Transverse colon (tissue), 4 donors: Measurements from ENCODE around the gene SLC35F1. TPM values are rescaled to one million over a fixed set of nuclear protein-coding genes. Genes with fewer than 3 reads are reported as not detected.
A peak's percentile ranks its signal among the peaks of the same experiment; 100 is the strongest.

Source experiments
- DNase-seq: peaks from one replicate; pipeline ENCODE4 v3.0.0-alpha.2; 2019
- H3K27ac ChIP-seq, 4 donors: fragments of 200-600 bp; sonication (generic); 2 replicates each; pipeline ENCODE4 v1.5.1; 2016 to 2018; ENCODE audit warnings: inconsistent platforms in 4 of 4
- H3K27me3 ChIP-seq: fragments of 200-600 bp; sonication (generic); 2 replicates; pipeline ENCODE4 v1.5.1; 2017; ENCODE audit warnings: inconsistent platforms
- H3K36me3 ChIP-seq, 4 donors: fragments of 200-600 bp; sonication (generic); 2 replicates each; pipeline ENCODE4 v1.5.1; 2017 to 2019; ENCODE audit warnings: inconsistent platforms in 4 of 4
- H3K4me1 ChIP-seq, 4 donors: fragments of 200-600 bp; sonication (generic); 2 replicates each; pipeline ENCODE4 v1.5.1; 2017 to 2020; ENCODE audit warnings: inconsistent platforms in 4 of 4
- H3K4me3 ChIP-seq, 4 donors: fragments of 200-600 bp; sonication (generic); 1 replicate in 1 of 4; 2 replicates in 3 of 4; pipeline versions ENCODE4 v1.5.1 to v1.6.1; 2017 to 2019; ENCODE audit warnings: inconsistent platforms in 4 of 4
- H3K9me3 ChIP-seq, 2 donors: fragments of 200-600 bp; sonication (generic); 2 replicates each; pipeline ENCODE4 v1.5.1; 2017 to 2019; ENCODE audit warnings: inconsistent platforms in 2 of 2
- EP300 ChIP-seq: sonication (generic); formaldehyde crosslinking; IDR thresholded peaks from one replicate; pipeline ENCODE4 v1.6.1; 2017; ENCODE audit warnings: antibody characterized with exemption, low read depth
- POLR2A ChIP-seq: fragments of 450-650 bp; IDR thresholded peaks from one replicate; pipeline ENCODE4 v1.6.1; 2016; ENCODE audit warnings: antibody characterized with exemption, mild to moderate bottlenecking, moderate library complexity
- POLR2AphosphoS5 ChIP-seq, 3 donors: sonication (generic); formaldehyde crosslinking; IDR thresholded peaks; one replicate each; pipeline ENCODE4 v1.6.1; 2016; ENCODE audit warnings: antibody characterized with exemption in 3 of 3
- WGBS, 2 donors: methylation state at CpG; one replicate each; pipeline ENCODE4 v1.1.5; 2018; ENCODE audit warnings: low coverage in 1 of 2; 5-methylcytosine and 5-hydroxymethylcytosine counted together
- in situ Hi-C, 4 donors: fragments of 200-750 bp; cut with MboI; loops; one replicate each; pipeline versions ENCODE4 v1.15.0 to v1.15.1; 2017; ENCODE audit warnings: low sequenced_read_pairs in 3 of 4, low pct_ligation_motif_present in 1 of 4, low pct_unique_long_range_greater_than_20kb in 1 of 4
- intact Hi-C: fragments of 100-400 bp; cut with DNase I; formaldehyde crosslinking; loops from one replicate; pipeline ENCODE4 v1.15.1; 2023; ENCODE audit warnings: low total_unique reads
- total RNA-seq, 4 donors: library from RNA; depleted of rRNA; stranded (reverse); fragments of >200 nt; gene quantifications; one replicate each; pipeline ENCODE4 v1.1.0, GENCODE V29; 2016
- TF ChIP-seq, protein P1 (sequence below), 5 experiments: fragments of 200-600 bp in 3 of 5; fragments of 450-650 bp in 2 of 5; sonication (generic) in 3 of 5; IDR thresholded peaks; 1 replicate in 2 of 5; 2 replicates in 3 of 5; pipeline ENCODE4 v1.5.1; 2016 to 2017; ENCODE audit warnings: antibody characterized with exemption in 5 of 5, inconsistent platforms in 3 of 5, mild to moderate bottlenecking in 2 of 5, moderate library complexity in 1 of 5

Gene SLC35F1
- total RNA-seq, 4 donors from 2014 or later = 0.37 to 1.1 (median 0.71) TPM

DNA sequence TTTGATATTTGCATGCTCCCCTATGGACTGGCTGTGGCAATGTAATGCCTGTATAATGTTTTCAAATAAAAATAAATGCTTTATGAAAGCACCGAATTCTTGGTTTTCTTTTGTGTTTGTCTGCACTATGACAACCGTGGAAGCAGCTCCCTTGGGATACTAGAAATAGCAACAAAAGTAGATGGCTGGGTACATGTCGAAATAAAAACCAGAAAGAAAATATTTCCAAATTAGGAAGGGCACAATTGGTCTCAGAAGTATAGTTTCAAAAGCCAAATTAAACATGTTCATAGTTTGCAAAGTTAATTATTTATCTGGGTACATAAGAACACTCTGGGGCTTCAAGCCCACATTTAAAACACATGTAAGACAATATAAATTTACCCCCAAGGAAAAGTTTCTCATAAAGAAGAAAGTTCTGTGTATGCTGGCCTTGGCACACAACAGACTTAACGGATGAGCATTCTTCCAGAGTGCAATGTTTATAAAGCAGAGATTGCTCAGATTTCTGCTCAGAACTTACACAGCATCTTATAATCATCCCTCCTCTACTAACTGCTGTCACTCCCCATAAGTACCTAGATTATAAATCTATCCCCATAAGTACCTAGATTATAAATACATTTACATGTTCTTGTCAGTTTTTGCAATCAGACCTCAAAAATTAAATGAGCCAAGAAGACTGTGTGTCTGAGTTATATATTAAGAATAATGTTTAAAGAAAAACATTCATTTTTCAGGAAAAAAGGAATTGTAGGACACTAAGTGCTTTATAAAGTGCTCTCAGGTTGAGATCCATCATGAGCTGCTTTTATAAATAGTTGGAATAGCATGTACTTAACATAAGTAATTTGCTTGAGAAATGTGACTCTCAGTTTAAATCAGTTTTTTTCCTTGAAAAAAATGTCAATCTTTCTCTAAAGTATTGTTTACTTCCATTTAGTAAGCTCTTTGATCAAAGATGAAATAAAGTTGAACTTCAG, 410.8 kb downstream of the SLC35F1 start:
- in situ Hi-C loops = no loop called here
- peak overlapping the region; percentile 22 to 65 (median 46) for H3K27ac ChIP-seq
- H3K9me3 ChIP-seq = no peaks in the 10 kb centered on the region
- TF ChIP-seq POLR2AphosphoS5 (IDR thresholded peaks at IDR 0.05) (no peak), POLR2A (no peak), EP300 (no peak)
- TF ChIP-seq, protein P1, sequence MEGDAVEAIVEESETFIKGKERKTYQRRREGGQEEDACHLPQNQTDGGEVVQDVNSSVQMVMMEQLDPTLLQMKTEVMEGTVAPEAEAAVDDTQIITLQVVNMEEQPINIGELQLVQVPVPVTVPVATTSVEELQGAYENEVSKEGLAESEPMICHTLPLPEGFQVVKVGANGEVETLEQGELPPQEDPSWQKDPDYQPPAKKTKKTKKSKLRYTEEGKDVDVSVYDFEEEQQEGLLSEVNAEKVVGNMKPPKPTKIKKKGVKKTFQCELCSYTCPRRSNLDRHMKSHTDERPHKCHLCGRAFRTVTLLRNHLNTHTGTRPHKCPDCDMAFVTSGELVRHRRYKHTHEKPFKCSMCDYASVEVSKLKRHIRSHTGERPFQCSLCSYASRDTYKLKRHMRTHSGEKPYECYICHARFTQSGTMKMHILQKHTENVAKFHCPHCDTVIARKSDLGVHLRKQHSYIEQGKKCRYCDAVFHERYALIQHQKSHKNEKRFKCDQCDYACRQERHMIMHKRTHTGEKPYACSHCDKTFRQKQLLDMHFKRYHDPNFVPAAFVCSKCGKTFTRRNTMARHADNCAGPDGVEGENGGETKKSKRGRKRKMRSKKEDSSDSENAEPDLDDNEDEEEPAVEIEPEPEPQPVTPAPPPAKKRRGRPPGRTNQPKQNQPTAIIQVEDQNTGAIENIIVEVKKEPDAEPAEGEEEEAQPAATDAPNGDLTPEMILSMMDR (IDR thresholded peaks at IDR 0.05) = no peak
- H3K36me3 ChIP-seq = no peaks in the 10 kb centered on the region
- no peaks in the 10 kb centered on the region for H3K27me3 ChIP-seq
- intact Hi-C loops = no loop called here
- 30 to 33% methylated on average over 4 of the region's 4 CpGs for WGBS, 2 donors
- DNase-seq = no peak
- peaks cover 0 to 14% (median 0%) of the 10 kb centered on the region in 4 donors for H3K4me1 ChIP-seq
- H3K4me3 ChIP-seq = no peak overlapping the region

DNA sequence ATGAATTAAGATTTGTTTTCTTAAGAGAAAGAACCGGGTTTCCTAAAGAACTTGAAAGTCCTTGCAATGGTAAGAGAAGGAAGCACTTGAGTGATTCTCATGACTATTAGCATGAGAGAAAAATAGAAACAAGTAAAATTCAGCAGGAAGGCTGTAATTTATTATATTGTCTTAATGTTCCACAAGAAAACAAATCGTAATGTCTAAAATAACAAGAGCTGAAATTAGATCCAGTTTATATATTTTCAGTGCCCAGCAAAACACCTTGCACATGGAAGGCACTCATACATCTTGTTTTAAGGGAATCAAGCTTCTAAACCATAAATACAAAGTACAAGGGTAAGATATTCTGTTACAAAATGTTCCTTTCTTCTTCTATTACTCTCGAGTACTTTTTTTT, 411.6 kb downstream of the SLC35F1 start:
- in situ Hi-C loops (no loop called here), intact Hi-C loops (no loop called here)
- DNase-seq = no peak
- H3K4me1 ChIP-seq = peaks cover 0 to 14% (median 0%) of the 10 kb centered on the region in 4 donors
- TF ChIP-seq POLR2A (no peak), POLR2AphosphoS5 (IDR thresholded peaks at IDR 0.05) (no peak), EP300 (no peak)
- TF ChIP-seq, protein P1 (IDR thresholded peaks at IDR 0.05) = no peak
- WGBS, 2 donors = 24 to 27% methylated on average over 3 of the region's 3 CpGs
- H3K36me3 ChIP-seq = no peaks in the 10 kb centered on the region
- no peaks in the 10 kb centered on the region for H3K27me3 ChIP-seq
- no peak overlapping the region for H3K4me3 ChIP-seq
- peak overlapping the region; percentile 22 to 65 (median 46) for H3K27ac ChIP-seq
- no peaks in the 10 kb centered on the region for H3K9me3 ChIP-seq

DNA sequence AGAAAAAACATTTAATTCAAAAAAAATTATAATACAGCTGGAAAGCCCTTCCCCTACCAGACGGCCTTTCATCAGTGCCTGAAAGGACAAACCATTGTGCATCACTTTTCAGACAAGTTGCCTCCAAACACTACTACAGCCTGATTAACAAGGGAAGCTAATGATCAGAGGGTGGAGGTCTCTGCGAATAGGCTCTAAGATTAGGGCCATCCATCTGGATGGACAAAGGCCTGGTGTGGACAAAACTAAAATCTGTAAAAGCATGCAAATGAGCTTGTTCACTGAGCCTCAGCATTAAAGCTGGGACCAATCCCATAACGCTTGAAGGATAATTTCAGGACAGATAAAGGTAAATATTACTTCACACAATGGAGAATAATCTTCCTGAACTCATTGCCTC, 412.4 kb downstream of the SLC35F1 start:
- no peak overlapping the region for H3K4me3 ChIP-seq
- DNase-seq = no peak
- TF ChIP-seq EP300 (no peak), POLR2A (no peak), POLR2AphosphoS5 (IDR thresholded peaks at IDR 0.05) (no peak)
- TF ChIP-seq, protein P1 (IDR thresholded peaks at IDR 0.05) = no peak
- H3K27ac ChIP-seq = peak overlapping the region in 3 of 4 donors; percentile 7 to 65 (median 59)
- in situ Hi-C loops (no loop called here), intact Hi-C loops (no loop called here)
- H3K4me1 ChIP-seq = peaks cover 0 to 14% (median 0%) of the 10 kb centered on the region in 4 donors
- 71 to 78% methylated on average over 1 to 3 of the region's 3 CpGs for WGBS, 2 donors
- no peaks in the 10 kb centered on the region for H3K9me3 ChIP-seq
- H3K27me3 ChIP-seq = no peaks in the 10 kb centered on the region
- no peaks in the 10 kb centered on the region for H3K36me3 ChIP-seq

DNA sequence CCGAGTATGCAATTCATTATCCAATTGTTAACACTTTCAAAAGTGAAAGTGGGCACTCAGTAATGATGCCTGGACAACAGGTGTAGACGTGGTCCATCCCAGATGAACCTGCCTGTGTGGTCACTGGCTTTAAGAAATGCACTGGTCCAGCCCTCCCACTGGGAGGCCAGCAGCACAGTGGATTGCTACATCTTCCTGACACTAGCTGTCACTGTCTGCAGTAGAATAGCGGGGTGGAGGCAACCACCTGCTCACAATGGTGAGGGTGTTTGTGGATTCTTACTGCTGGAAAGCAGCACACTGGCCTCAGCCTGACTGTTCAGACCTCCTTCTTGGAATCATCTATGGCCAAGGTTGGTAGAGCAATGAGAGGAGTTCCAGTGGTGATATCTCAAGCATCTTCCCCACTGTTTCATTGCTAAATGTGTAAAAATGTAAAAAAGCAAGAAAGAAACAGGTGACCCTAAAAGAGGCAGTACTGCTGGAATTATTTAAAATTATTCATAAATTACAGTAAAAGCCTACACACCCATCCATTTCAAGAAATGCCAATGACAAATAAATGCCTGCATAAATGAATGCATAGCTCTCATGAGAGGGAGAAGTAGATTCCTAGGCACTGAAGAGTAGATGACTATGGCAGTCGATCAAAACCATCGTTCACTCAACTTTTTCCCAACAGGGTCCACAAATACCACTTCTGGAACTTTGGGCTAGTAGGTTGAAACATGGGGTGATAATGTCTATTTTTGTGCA, 413.0 kb downstream of the SLC35F1 start:
- in situ Hi-C loops (no loop called here), intact Hi-C loops (no loop called here)
- H3K4me3 ChIP-seq = no peak overlapping the region
- no peaks in the 10 kb centered on the region for H3K36me3 ChIP-seq
- no peaks in the 10 kb centered on the region for H3K9me3 ChIP-seq
- WGBS, 2 donors = 85 to 93% methylated on average over 3 to 5 of the region's 5 CpGs
- DNase-seq = no peak
- H3K4me1 ChIP-seq = peaks cover 0 to 14% (median 0%) of the 10 kb centered on the region in 4 donors
- peak overlapping the region in 2 of 4 donors; percentile 7 to 59 for H3K27ac ChIP-seq
- no peak for TF ChIP-seq POLR2AphosphoS5 (IDR thresholded peaks at IDR 0.05)
- TF ChIP-seq POLR2A = no peak
- H3K27me3 ChIP-seq = no peaks in the 10 kb centered on the region
